ENCODE measurements around the gene EFHC2.

GRCh38 chrX:44175455-44175854 is 168.0 kb downstream of the EFHC2 start:
- TF ChIP-seq POLR2AphosphoS5 (IDR thresholded peaks at IDR 0.05; ENCODE audit: borderline replicate concordance, low read depth, low read length), result no peak
- TF ChIP-seq EZH2 (IDR thresholded peaks at IDR 0.05), result no peak
- no peak for TF ChIP-seq FOXP2 (optimal IDR thresholded peaks at IDR 0.05; ENCODE audit: control extremely low read depth, extremely low read length, insufficient read depth)
